PC-3 (cell line): ENCODE measurements around the gene BTBD17. TPM values are rescaled to one million over a fixed set of nuclear protein-coding genes. Genes with fewer than 3 reads are reported as not detected.

Source experiments
- ATAC-seq: fragments of 200-7000 bp; cut with Tn5 transposase; 2 replicates; pipeline ENCODE4 v1.9.1; 2020; ENCODE audit warnings: mild to moderate bottlenecking, moderate library complexity
- BruUV-seq: library from RNA; stranded (reverse); fragments of 400-500 nt; replicated peaks from 2 replicates; lab custom pipeline; 2021; lab: Mats Ljungman, UMichigan
- CTCF ChIA-PET: fragments of 300-600 bp; sonication (Branson Sonifier 250); formaldehyde crosslinking; loops from one replicate; lab custom pipeline; 2022; ENCODE audit warnings: antibody characterized with exemption; lab: Charles Lee
- POLR2A ChIA-PET: fragments of 300-600 bp; sonication (Branson Sonifier 250); formaldehyde crosslinking; loops from one replicate; lab custom pipeline; 2022; ENCODE audit warnings: antibody characterized with exemption; ENCODE audit not compliant: unreplicated experiment; lab: Charles Lee
- DNase-seq: peaks from one replicate; pipeline ENCODE4 v3.0.0-alpha.2; 2015
- H2AFZ ChIP-seq: fragments of 300-600 bp; sonication (generic); 2 replicates; pipeline ENCODE4 v1.6.0; 2016; ENCODE audit warnings: antibody characterized with exemption, low read length
- H3F3A ChIP-seq: fragments of 300-600 bp; sonication (generic); one replicate; pipeline ENCODE4 v1.6.0; 2017; ENCODE audit warnings: antibody characterized with exemption, low read length, control low read depth, mild to moderate bottlenecking; ENCODE audit not compliant: unreplicated experiment
- H3K27ac ChIP-seq: fragments of 300-600 bp; sonication (generic); 2 replicates; pipeline ENCODE4 v1.5.1; 2016; ENCODE audit warnings: mild to moderate bottlenecking, low read length
- H3K27me3 ChIP-seq: fragments of 300-600 bp; sonication (generic); 2 replicates; pipeline ENCODE4 v1.6.1; 2016; ENCODE audit warnings: low read length, mixed read lengths
- H3K36me3 ChIP-seq: fragments of 300-600 bp; sonication (generic); 2 replicates; pipeline ENCODE4 v1.6.1; 2016; ENCODE audit warnings: low read depth, mixed run types, low read length, mixed read lengths
- H3K4me1 ChIP-seq: fragments of 300-600 bp; sonication (generic); 2 replicates; pipeline ENCODE4 v1.5.1; 2016; ENCODE audit warnings: low read length; ENCODE audit not compliant: insufficient read depth
- H3K4me2 ChIP-seq: fragments of 300-600 bp; sonication (generic); 2 replicates; pipeline ENCODE4 v1.6.0; 2016; ENCODE audit warnings: low read length
- H3K4me3 ChIP-seq: fragments of 300-600 bp; sonication (generic); 2 replicates; pipeline ENCODE4 v1.5.1; 2016; ENCODE audit warnings: mild to moderate bottlenecking, low read length, mixed read lengths
- H3K79me2 ChIP-seq: fragments of 300-600 bp; sonication (generic); 2 replicates; pipeline ENCODE4 v1.6.1; 2017; ENCODE audit warnings: low read length, mixed read lengths
- H3K9ac ChIP-seq: fragments of 300-600 bp; sonication (generic); 2 replicates; pipeline ENCODE4 v1.6.0; 2016; ENCODE audit warnings: mild to moderate bottlenecking, low read length
- H3K9me2 ChIP-seq: fragments of 300-600 bp; sonication (generic); replicated peaks from 2 replicates; pipeline ENCODE4 v1.6.1; 2016; ENCODE audit warnings: mixed run types, low read length, mixed read lengths
- H3K9me3 ChIP-seq: fragments of 300-600 bp; sonication (generic); 2 replicates; pipeline ENCODE4 v1.6.1; 2016; ENCODE audit warnings: low read length, mixed read lengths
- H4K20me1 ChIP-seq: fragments of 300-600 bp; sonication (generic); 2 replicates; pipeline ENCODE4 v1.6.1; 2016; ENCODE audit warnings: low read length, mixed read lengths
- CTCF ChIP-seq: fragments of 300-600 bp; sonication (generic); conservative IDR thresholded peaks from 2 replicates; pipeline ENCODE4 v1.5.1; 2017; ENCODE audit warnings: antibody characterized with exemption, low read depth, mild to moderate bottlenecking, low read length
- EZH2 ChIP-seq: fragments of 300-600 bp; sonication (generic); IDR thresholded peaks from one replicate; pipeline ENCODE4 v1.6.1; 2017; ENCODE audit warnings: antibody characterized with exemption, mild to moderate bottlenecking, low read length; ENCODE audit not compliant: unreplicated experiment
- EZH2phosphoT487 ChIP-seq: fragments of 300-600 bp; sonication (generic); IDR thresholded peaks from 2 replicates; pipeline ENCODE4 v1.6.1; 2018; ENCODE audit warnings: mild to moderate bottlenecking, antibody characterized with exemption, low read length, borderline replicate concordance
- intact Hi-C: fragments of 100-400 bp; cut with micrococcal nuclease; formaldehyde crosslinking; loops from 2 replicates; pipeline ENCODE4 v1.9.0; 2023
- total RNA-seq: library from RNA; depleted of rRNA; stranded (reverse); fragments of >200 nt; gene quantifications from 2 replicates; pipeline ENCODE4 v1.2.3, GENCODE V29; 2014

Gene BTBD17
- total RNA-seq, 1 experiment from 2014 or later, result not detected

- Histone ChIP-seq H4K20me1 (no peaks in the 10 kb centered on the region), H2AFZ (no peak overlapping the region), H3K4me3 (no peak overlapping the region), H3K27me3 (peaks cover 31% of the 10 kb centered on the region), H3K27ac (no peak overlapping the region), H3K4me2 (no peak overlapping the region), H3K36me3 (no peaks in the 10 kb centered on the region), H3F3A (no peaks in the 10 kb centered on the region), H3K79me2 (no peaks in the 10 kb centered on the region), H3K4me1 (peaks cover 5% of the 10 kb centered on the region; the same call in 1 of the 2 replicates), H3K9me3 (no peaks in the 10 kb centered on the region), H3K9ac (no peak overlapping the region), H3K9me2 (no peaks in the 10 kb centered on the region)
- ChIA-PET POLR2A (no interaction called here), CTCF (no interaction called here)
- DNase-seq (no peak), ATAC-seq (no peak)
- TF ChIP-seq EZH2phosphoT487 (no peak), CTCF (no peak), EZH2 (no peak)
- intact Hi-C loops, result no loop called here
- BruUV-seq, result no TSS peak
These were observed 17.0 kb downstream of the BTBD17 start for GRCh38 chr17:74344658-74345057.

- POLR2A ChIA-PET, result no interaction called here
- H3K27ac ChIP-seq, result no peak overlapping the region
- no peaks in the 10 kb centered on the region for H3K9me2 ChIP-seq
- no peak overlapping the region for H3K9ac ChIP-seq
- no peak overlapping the region for H3K4me2 ChIP-seq
- no peak for ATAC-seq
- no peaks in the 10 kb centered on the region for H3K79me2 ChIP-seq
- no peak for TF ChIP-seq EZH2phosphoT487
- no peak for TF ChIP-seq EZH2
- no peak for TF ChIP-seq CTCF
- H3K4me1 ChIP-seq, result peaks cover 5% of the 10 kb centered on the region; the same call in 1 of the 2 replicates
- intact Hi-C loops, result no loop called here
- BruUV-seq, result no TSS peak
- H3K36me3 ChIP-seq, result no peaks in the 10 kb centered on the region
- H3K4me3 ChIP-seq, result no peak overlapping the region
- H3K9me3 ChIP-seq, result no peaks in the 10 kb centered on the region
- no peak overlapping the region for H2AFZ ChIP-seq
- H3F3A ChIP-seq, result no peaks in the 10 kb centered on the region
- peaks cover 32% of the 10 kb centered on the region for H3K27me3 ChIP-seq
- CTCF ChIA-PET, result no interaction called here
- H4K20me1 ChIP-seq, result no peaks in the 10 kb centered on the region
- no peak for DNase-seq
These were observed 18.0 kb downstream of the BTBD17 start for GRCh38 chr17:74343526-74344284.

- H3K4me2 ChIP-seq, result no peak overlapping the region
- peaks cover 32% of the 10 kb centered on the region for H3K27me3 ChIP-seq
- ChIA-PET CTCF (no interaction called here), POLR2A (no interaction called here)
- H3K9ac ChIP-seq, result no peak overlapping the region
- H3K4me1 ChIP-seq, result peaks cover 5% of the 10 kb centered on the region; the same call in 1 of the 2 replicates
- no peak overlapping the region for H3K4me3 ChIP-seq
- no peak for ATAC-seq
- no peaks in the 10 kb centered on the region for H4K20me1 ChIP-seq
- TF ChIP-seq EZH2, result no peak
- no peak for TF ChIP-seq EZH2phosphoT487
- TF ChIP-seq CTCF, result no peak
- no peak overlapping the region for H2AFZ ChIP-seq
- H3K9me3 ChIP-seq, result no peaks in the 10 kb centered on the region
- intact Hi-C loops, result no loop called here
- BruUV-seq, result no TSS peak
- H3K79me2 ChIP-seq, result no peaks in the 10 kb centered on the region
- no peak overlapping the region for H3K27ac ChIP-seq
- H3F3A ChIP-seq, result no peaks in the 10 kb centered on the region
- no peak for DNase-seq
- no peaks in the 10 kb centered on the region for H3K36me3 ChIP-seq
- no peaks in the 10 kb centered on the region for H3K9me2 ChIP-seq
These were observed 18.5 kb downstream of the BTBD17 start for GRCh38 chr17:74343121-74343520.
